OCI-LY1 (cell line): ENCODE measurements around the gene UCN2.

Experiments
- CTCF ChIP-seq: fragments of 200-600 bp; sonication (generic), shearing (Covaris generic); IDR thresholded peaks from 2 replicates; pipeline ENCODE4 v1.5.1; 2017; ENCODE audit warnings: mild to moderate bottlenecking, antibody characterized with exemption, low read length, moderate library complexity, mixed read lengths
- EZH2 ChIP-seq: fragments of 200-600 bp; sonication (generic), shearing (Covaris generic); IDR thresholded peaks from 2 replicates; pipeline ENCODE4 v1.8.0; 2017; ENCODE audit warnings: borderline replicate concordance, mixed run types, mild to moderate bottlenecking, antibody characterized with exemption, low read length, moderate library complexity, mixed read lengths

- no peak for TF ChIP-seq CTCF
- TF ChIP-seq EZH2, result no peak
These were observed 3.9 kb upstream of the UCN2 start for GRCh38 chr3:48567500-48567899.
